Neural cell (in vitro differentiated cells): Measurements from ENCODE around the gene SMKR1. TPM values are rescaled to one million over a fixed set of nuclear protein-coding genes. Genes with fewer than 3 reads are reported as not detected.

ENCODE experiments used
- H2AFZ ChIP-seq: fragments of 200-600, 300-800 bp; sonication (generic), shearing (Covaris generic); 2 replicates; pipeline ENCODE4 v1.6.0; 2014; ENCODE audit warnings: low read depth, mild to moderate bottlenecking, antibody characterized with exemption, low read length, moderate library complexity
- H3F3A ChIP-seq: fragments of 200-600 bp; shearing (Covaris generic); 2 replicates; pipeline ENCODE4 v1.6.1; 2016; ENCODE audit warnings: mild to moderate bottlenecking, moderate library complexity, mixed read lengths, antibody characterized with exemption, low read length; ENCODE audit not compliant: insufficient read depth, poor library complexity, severe bottlenecking
- H3K27ac ChIP-seq: fragments of 200-600, 300-800 bp; sonication (generic), shearing (Covaris generic); 2 replicates; pipeline ENCODE4 v1.5.1; 2014; ENCODE audit warnings: mild to moderate bottlenecking, low read length, moderate library complexity
- H3K27me3 ChIP-seq: fragments of 300-800, 200-600 bp; sonication (generic), shearing (Covaris generic); 2 replicates; pipeline ENCODE4 v1.6.0; 2014; ENCODE audit warnings: mild to moderate bottlenecking, low read depth, low read length, moderate library complexity; ENCODE audit not compliant: insufficient read depth
- H3K36me3 ChIP-seq: fragments of 300-800, 200-600 bp; sonication (generic), shearing (Covaris generic); 2 replicates; pipeline ENCODE4 v1.5.1; 2014; ENCODE audit warnings: mild to moderate bottlenecking, antibody characterized with exemption, low read length, moderate library complexity; ENCODE audit not compliant: insufficient read depth
- H3K4me2 ChIP-seq: fragments of 300-800, 200-600 bp; sonication (generic), shearing (Covaris generic); 2 replicates; pipeline ENCODE4 v1.6.0; 2014; ENCODE audit warnings: mild to moderate bottlenecking, low read length
- H3K4me3 ChIP-seq: fragments of 300-800, 200-600 bp; sonication (generic), shearing (Covaris generic); 2 replicates; pipeline ENCODE4 v1.5.1; 2014; ENCODE audit warnings: mild to moderate bottlenecking, low read length, moderate library complexity
- H3K79me2 ChIP-seq: fragments of 200-600 bp; shearing (Covaris generic); replicated peaks from 2 replicates; pipeline ENCODE4 v1.6.0; 2014; ENCODE audit warnings: mild to moderate bottlenecking, low read length, moderate library complexity; ENCODE audit not compliant: insufficient read depth
- H3K9ac ChIP-seq: fragments of 300-800, 200-600 bp; sonication (generic), shearing (Covaris generic); 2 replicates; pipeline ENCODE4 v1.6.1; 2016; ENCODE audit warnings: mild to moderate bottlenecking, low read length, mixed read lengths
- H3K9me2 ChIP-seq: fragments of 200-600 bp; shearing (Covaris generic); 2 replicates; pipeline ENCODE4 v1.6.1; 2016; ENCODE audit warnings: mild to moderate bottlenecking, low read length, mixed read lengths; ENCODE audit not compliant: insufficient read depth
- H3K9me3 ChIP-seq: fragments of 200-600, 300-800 bp; sonication (generic), shearing (Covaris generic); 2 replicates; pipeline ENCODE4 v1.6.1; 2016; ENCODE audit warnings: mild to moderate bottlenecking, mixed run types, low read length, moderate library complexity, mixed read lengths
- H4K20me1 ChIP-seq: fragments of 200-600 bp; shearing (Covaris generic); 2 replicates; pipeline ENCODE4 v1.6.1; 2016; ENCODE audit warnings: mild to moderate bottlenecking, mixed run types; ENCODE audit not compliant: insufficient read depth
- CTCF ChIP-seq: fragments of 450-650 bp; IDR thresholded peaks from 2 replicates; pipeline ENCODE4 v1.5.1; 2014; ENCODE audit warnings: antibody characterized with exemption, mild to moderate bottlenecking, moderate library complexity; ENCODE audit not compliant: poor library complexity, severe bottlenecking
- EP300 ChIP-seq: fragments of 450-650 bp; conservative IDR thresholded peaks from 2 replicates; pipeline ENCODE4 v1.6.1; 2014; ENCODE audit warnings: antibody characterized with exemption, mild to moderate bottlenecking, moderate library complexity; ENCODE audit not compliant: poor library complexity, severe bottlenecking
- EZH2 ChIP-seq: fragments of 200-600, 300-800 bp; shearing (Covaris generic), sonication (generic); IDR thresholded peaks from 2 replicates; pipeline ENCODE4 v1.6.1; 2014; ENCODE audit warnings: antibody characterized with exemption, low read length, borderline replicate concordance, mild to moderate bottlenecking; ENCODE audit not compliant: insufficient read depth, poor library complexity, severe bottlenecking
- MXI1 ChIP-seq: fragments of 450-650 bp; conservative IDR thresholded peaks from 2 replicates; pipeline ENCODE4 v1.6.1; 2014; ENCODE audit warnings: antibody characterized with exemption, mild to moderate bottlenecking; ENCODE audit not compliant: poor library complexity, severe bottlenecking
- POLR2AphosphoS5 ChIP-seq: IDR thresholded peaks from 2 replicates; pipeline ENCODE4 v1.6.1; 2012
- RAD21 ChIP-seq: fragments of 450-650 bp; conservative IDR thresholded peaks from 2 replicates; pipeline ENCODE4 v1.6.1; 2014; ENCODE audit warnings: antibody characterized with exemption, mild to moderate bottlenecking, moderate library complexity
- REST ChIP-seq: IDR thresholded peaks from 2 replicates; pipeline ENCODE4 v1.6.1; 2012; ENCODE audit warnings: borderline replicate concordance
- SMC3 ChIP-seq: fragments of 450-650 bp; conservative IDR thresholded peaks from 2 replicates; pipeline ENCODE4 v1.6.1; 2014; ENCODE audit warnings: antibody characterized with exemption, mild to moderate bottlenecking, moderate library complexity; ENCODE audit not compliant: poor library complexity
- TAF1 ChIP-seq: IDR thresholded peaks from 2 replicates; pipeline ENCODE4 v1.6.1; 2012; ENCODE audit warnings: low read depth
- polyA plus RNA-seq: library from polyadenylated mRNA; depleted of rRNA; stranded (reverse); fragments of >200 nt; gene quantifications from 2 replicates; pipeline ENCODE4 v1.2.3, GENCODE V29; 2014

SMKR1 gene
- polyA plus RNA-seq, 1 donor from 2014 or later, result 8.5 TPM

GRCh38 chr7:129495987-129496386 lies 6.3 kb upstream of the SMKR1 start:
- no peak for TF ChIP-seq SMC3
- H3K27me3 ChIP-seq, result no peaks in the 10 kb centered on the region
- no peaks in the 10 kb centered on the region for H3K79me2 ChIP-seq
- H3K4me3 ChIP-seq, result no peak overlapping the region
- no peak overlapping the region for H2AFZ ChIP-seq
- H3K9ac ChIP-seq, result no peak overlapping the region
- H3K27ac ChIP-seq, result no peak overlapping the region
- H3K36me3 ChIP-seq, result no peaks in the 10 kb centered on the region
- H3F3A ChIP-seq, result no peaks in the 10 kb centered on the region
- no peaks in the 10 kb centered on the region for H4K20me1 ChIP-seq
- no peaks in the 10 kb centered on the region for H3K9me2 ChIP-seq
- H3K4me2 ChIP-seq, result no peak overlapping the region
- H3K9me3 ChIP-seq, result no peaks in the 10 kb centered on the region

GRCh38 chr7:129496653-129497052 lies 5.7 kb upstream of the SMKR1 start:
- Histone ChIP-seq H3K4me2 (no peak overlapping the region), H2AFZ (no peak overlapping the region), H4K20me1 (no peaks in the 10 kb centered on the region), H3K79me2 (no peaks in the 10 kb centered on the region), H3K9ac (no peak overlapping the region), H3K27ac (no peak overlapping the region), H3K27me3 (no peaks in the 10 kb centered on the region), H3K9me2 (no peaks in the 10 kb centered on the region), H3K36me3 (no peaks in the 10 kb centered on the region), H3K9me3 (no peaks in the 10 kb centered on the region), H3K4me3 (no peak overlapping the region), H3F3A (no peaks in the 10 kb centered on the region)
- TF ChIP-seq MXI1, result no peak
- TF ChIP-seq CTCF, result no peak
- TF ChIP-seq REST, result no peak
- no peak for TF ChIP-seq TAF1
- TF ChIP-seq EP300, result no peak
- TF ChIP-seq SMC3, result no peak
- no peak for TF ChIP-seq EZH2
- no peak for TF ChIP-seq POLR2AphosphoS5
- TF ChIP-seq RAD21, result no peak

- no peak overlapping the region for H3K4me2 ChIP-seq
- no peaks in the 10 kb centered on the region for H3K27me3 ChIP-seq
- H3K9ac ChIP-seq, result no peak overlapping the region
- H3K27ac ChIP-seq, result no peak overlapping the region
- no peaks in the 10 kb centered on the region for H3K9me2 ChIP-seq
- TF ChIP-seq EZH2 (no peak), POLR2AphosphoS5 (no peak), EP300 (no peak), SMC3 (no peak), REST (no peak), CTCF (no peak), TAF1 (no peak), MXI1 (no peak), RAD21 (no peak)
- H3K79me2 ChIP-seq, result no peaks in the 10 kb centered on the region
- H3K4me3 ChIP-seq, result no peak overlapping the region
- H4K20me1 ChIP-seq, result no peaks in the 10 kb centered on the region
- no peaks in the 10 kb centered on the region for H3F3A ChIP-seq
- no peak overlapping the region for H2AFZ ChIP-seq
- no peaks in the 10 kb centered on the region for H3K36me3 ChIP-seq
- H3K9me3 ChIP-seq, result no peaks in the 10 kb centered on the region
Measured at GRCh38 chr7:129497156-129497555, 5.2 kb upstream of the SMKR1 start.
